ENCODE results near the gene DNMT3B.

- TF ChIP-seq CTCF (conservative IDR thresholded peaks at IDR 0.05; ENCODE audit: low read depth, low read length): no peak
- TF ChIP-seq EZH2 (IDR thresholded peaks at IDR 0.05; ENCODE audit: low read length, unreplicated experiment): no peak
Observed at GRCh38 chr20:32756156-32756555, 6.0 kb upstream of the DNMT3B start.
